A673 (cell line): ENCODE measurements around the gene DDX39B.

Source experiments
- CTCF ChIP-seq: fragments of 300-800, 200-600 bp; sonication (generic); conservative IDR thresholded peaks from 2 replicates; pipeline ENCODE4 v1.5.1; 2017; ENCODE audit warnings: low read depth, mild to moderate bottlenecking, antibody characterized with exemption, low read length, moderate library complexity, mixed read lengths
- EZH2 ChIP-seq: fragments of 200-600 bp; sonication (generic); IDR thresholded peaks from 2 replicates; pipeline ENCODE4 v1.6.1; 2017; ENCODE audit warnings: borderline replicate concordance, low read depth, mild to moderate bottlenecking, mixed read lengths, antibody characterized with exemption, low read length; ENCODE audit not compliant: poor library complexity, severe bottlenecking

GRCh38 chr6:31575335-31575901 is 33.6 kb upstream of the DDX39B start, which contains the start of gene TNF:
- TF ChIP-seq EZH2 (no peak), CTCF (no peak)
